UCSD-AML1 (cell line): ENCODE data around the gene GNG2.

Experiments used
- DNase-seq: peaks from one replicate; lab custom pipeline; 2025; ENCODE audit not compliant: unreplicated experiment; lab: John Stamatoyannopoulos, UW

The GNG2 gene

GRCh38 chr14:52015411-52016030 lies 155.1 kb downstream of the GNG2 start:
- peak; percentile 38 for DNase-seq

GRCh38 chr14:52018252-52018651 lies 157.8 kb downstream of the GNG2 start:
- no peak for DNase-seq

GRCh38 chr14:52018970-52019369 lies 158.6 kb downstream of the GNG2 start:
- DNase-seq, result no peak
